HT-29 (cell line): ENCODE measurements around the gene DAZAP1. TPM values are rescaled to one million over a fixed set of nuclear protein-coding genes. Genes with fewer than 3 reads are reported as not detected.

Experiments
- DNase-seq: peaks from one replicate; pipeline ENCODE4 v3.0.0-alpha.2; 2015; ENCODE audit warnings: low spot score
- total RNA-seq: library from RNA; depleted of rRNA; stranded (reverse); fragments of >200 nt; shearing (Covaris generic); gene quantifications from 2 replicates; pipeline ENCODE4 v1.2.3, GENCODE V29; 2014

DAZAP1 gene
- total RNA-seq, 1 experiment from 2014 or later = 234 TPM

GRCh38 chr19:1424192-1424955, 17.0 kb downstream of the DAZAP1 start:
- DNase-seq = no peak

- no peak for DNase-seq
Observed at GRCh38 chr19:1425102-1425837, 17.9 kb downstream of the DAZAP1 start.

GRCh38 chr19:1425902-1426301, 18.5 kb downstream of the DAZAP1 start:
- no peak for DNase-seq

- DNase-seq = no peak
Observed at GRCh38 chr19:1426736-1427135, 19.4 kb downstream of the DAZAP1 start.

GRCh38 chr19:1427221-1427920, 20.0 kb downstream of the DAZAP1 start:
- DNase-seq = no peak

GRCh38 chr19:1428738-1429391, 21.5 kb downstream of the DAZAP1 start:
- DNase-seq = no peak

GRCh38 chr19:1429750-1430149, 22.4 kb downstream of the DAZAP1 start:
- DNase-seq = peak; percentile 66

- DNase-seq = no peak
Observed at GRCh38 chr19:1430246-1430645, 22.9 kb downstream of the DAZAP1 start.

- DNase-seq = no peak
Observed at GRCh38 chr19:1431759-1432506, 24.5 kb downstream of the DAZAP1 start.

GRCh38 chr19:1432507-1432887, 25.1 kb downstream of the DAZAP1 start:
- DNase-seq = no peak

- no peak for DNase-seq
Observed at GRCh38 chr19:1433119-1434039, 26.0 kb downstream of the DAZAP1 start.

- DNase-seq = no peak
Observed at GRCh38 chr19:1434040-1434366, 26.6 kb downstream of the DAZAP1 start.

GRCh38 chr19:1434577-1435060, 27.2 kb downstream of the DAZAP1 start:
- no peak for DNase-seq

GRCh38 chr19:1435378-1435989, 28.1 kb downstream of the DAZAP1 start:
- no peak for DNase-seq

- DNase-seq = no peak
Observed at GRCh38 chr19:1437609-1438008, 30.2 kb downstream of the DAZAP1 start.

GRCh38 chr19:1438035-1438932, 30.9 kb downstream of the DAZAP1 start, which contains the start of gene RPS15:
RPS15 (plus strand) TSS chr19:1438396; CDS start chr19:1438426, 30 bp downstream.
- DNase-seq = peak; percentile 86

- no peak for DNase-seq
Observed at GRCh38 chr19:1438933-1439354, 31.6 kb downstream of the DAZAP1 start.
